A549 (cell line): ENCODE measurements around the gene NQO1. TPM values are rescaled to one million over a fixed set of nuclear protein-coding genes. Genes with fewer than 3 reads are reported as not detected.
"Not testable (repeated sequence)": the region's sequence is repeated elsewhere in the genome, so short reads cannot be mapped to it uniquely, and the experiment has no call there.

Experiments used
- ATAC-seq, 2 experiments: fragments of 200-7000 bp in 1 of 2; fragments of >200 bp in 1 of 2; cut with Nextera tagmentation in 1 of 2; cut with Tn5 transposase in 1 of 2; 3 replicates each; pipeline versions ENCODE4 v1.8.0 to v1.9.1; 2018 to 2020; ENCODE audit warnings: mild to moderate bottlenecking in 1 of 2, moderate library complexity in 1 of 2
- CTCF ChIA-PET: fragments of 300-600 bp; sonication (Branson Sonifier 250); formaldehyde crosslinking; extraction: SDS; loops from one replicate; lab custom pipeline; 2021; ENCODE audit warnings: antibody characterized with exemption, inconsistent platforms; lab: Yijun Ruan, JAX
- POLR2A ChIA-PET: fragments of 350-600 bp; formaldehyde crosslinking; extraction: SDS; loops from one replicate; lab custom pipeline; 2021; ENCODE audit warnings: antibody characterized with exemption, inconsistent platforms; lab: Yijun Ruan, JAX
- DNase-seq, 2 experiments: peaks; one replicate each; pipeline versions ENCODE4 v3.0.0 to v3.0.0-alpha.2; 2011 to 2016; ENCODE audit warnings: low read depth in 1 of 2, low spot score in 1 of 2
- FAIRE-seq: peaks from 2 replicates; lab custom pipeline; 2011; peaks lifted over from hg19 to GRCh38; lab: Jason Lieb, UNC
- H3K27ac ChIP-seq, 2 experiments: fragments of >200 bp; sonication (Bioruptor Twin); formaldehyde crosslinking; 3 replicates each; pipeline ENCODE4 v1.5.1; 2016 to 2017
- H3K4me1 ChIP-seq: fragments of >200 bp; sonication (Bioruptor Twin); formaldehyde crosslinking; 3 replicates; pipeline ENCODE4 v1.6.1; 2016
- H3K4me2 ChIP-seq: fragments of >200 bp; sonication (Bioruptor Twin); formaldehyde crosslinking; 3 replicates; pipeline ENCODE4 v1.6.1; 2016
- H3K4me3 ChIP-seq: fragments of >200 bp; sonication (Bioruptor Twin); formaldehyde crosslinking; 3 replicates; pipeline ENCODE4 v1.5.1; 2016
- H3K9me3 ChIP-seq: fragments of >200 bp; sonication (Bioruptor Twin); formaldehyde crosslinking; 3 replicates; pipeline ENCODE4 v1.6.1; 2016
- BCL3 ChIP-seq: fragments of >200 bp; sonication (Bioruptor Twin); formaldehyde crosslinking; IDR thresholded peaks from 3 replicates; pipeline ENCODE4 v1.6.1; 2016
- BHLHE40 ChIP-seq: IDR thresholded peaks from 2 replicates; pipeline ENCODE4 v1.6.1; 2012; ENCODE audit warnings: low read depth, low read length, inconsistent platforms
- CBX2 ChIP-seq: fragments of 200-600 bp; sonication (generic); IDR thresholded peaks from 2 replicates; pipeline ENCODE4 v1.6.1; 2016; ENCODE audit warnings: low read depth, mild to moderate bottlenecking, borderline replicate concordance
- CEBPB ChIP-seq, 2 experiments: fragments of >200 bp in 1 of 2; sonication (Bioruptor Twin) in 1 of 2; formaldehyde crosslinking in 1 of 2; IDR thresholded peaks; 2 replicates each; pipeline ENCODE4 v1.6.1; 2012 to 2016
- CHD4 ChIP-seq: fragments of 200-600 bp; sonication (generic); IDR thresholded peaks from 2 replicates; pipeline ENCODE4 v1.6.1; 2016; ENCODE audit warnings: antibody characterized with exemption, mild to moderate bottlenecking, borderline replicate concordance
- CTCF ChIP-seq: fragments of >200 bp; sonication (Bioruptor Twin); formaldehyde crosslinking; IDR thresholded peaks from 3 replicates; pipeline ENCODE4 v1.5.1; 2016
- EP300 ChIP-seq, 2 experiments: fragments of >200 bp; sonication (Bioruptor Twin); formaldehyde crosslinking; IDR thresholded peaks; 2 replicates in 1 of 2; 3 replicates in 1 of 2; pipeline ENCODE4 v1.6.1; 2016 to 2017
- GATA3 ChIP-seq: IDR thresholded peaks from 2 replicates; pipeline ENCODE4 v1.6.1; 2012; ENCODE audit warnings: borderline replicate concordance
- HEYL ChIP-seq: fragments of 250-450 bp; sonication (Bioruptor Pico); IDR thresholded peaks from 2 replicates; pipeline ENCODE4 v1.8.0; 2021; ENCODE audit warnings: mild to moderate bottlenecking, moderate library complexity
- HOXA7 ChIP-seq: fragments of 250-450 bp; sonication (Bioruptor Pico); IDR thresholded peaks from 2 replicates; pipeline ENCODE4 v1.5.0; 2020; ENCODE audit warnings: mild to moderate bottlenecking, moderate library complexity
- JUN ChIP-seq, 2 experiments: fragments of >200 bp; sonication (Bioruptor Twin); formaldehyde crosslinking; IDR thresholded peaks; 2 replicates in 1 of 2; 3 replicates in 1 of 2; pipeline ENCODE4 v1.6.1; 2016 to 2017
- JUNB ChIP-seq: fragments of >200 bp; sonication (Bioruptor Twin); formaldehyde crosslinking; IDR thresholded peaks from 2 replicates; pipeline ENCODE4 v1.6.1; 2016
- KDM5A ChIP-seq: fragments of 200-600 bp; sonication (generic); IDR thresholded peaks from 2 replicates; pipeline ENCODE4 v1.6.1; 2016; ENCODE audit warnings: antibody characterized with exemption, mild to moderate bottlenecking
- MAFK ChIP-seq: fragments of 450-650 bp; IDR thresholded peaks from 2 replicates; pipeline ENCODE4 v1.6.1; 2014; ENCODE audit not compliant: partially characterized antibody
- NR3C1 ChIP-seq: fragments of >200 bp; sonication (Bioruptor Twin); formaldehyde crosslinking; IDR thresholded peaks from 3 replicates; pipeline ENCODE4 v1.6.1; 2017
- PHF8 ChIP-seq: fragments of 200-600 bp; sonication (generic); IDR thresholded peaks from 2 replicates; pipeline ENCODE4 v1.6.1; 2016; ENCODE audit warnings: low read depth, mild to moderate bottlenecking, antibody characterized with exemption, moderate library complexity, borderline replicate concordance
- POLR2AphosphoS2 ChIP-seq: conservative IDR thresholded peaks from 2 replicates; pipeline ENCODE4 v1.6.1; 2012; ENCODE audit warnings: low read length, improper control_type of control experiment, inconsistent platforms
- RCOR1 ChIP-seq: fragments of 150-350 bp; IDR thresholded peaks from 2 replicates; pipeline ENCODE4 v1.6.1; 2014; ENCODE audit warnings: antibody characterized with exemption, low read length, low read depth
- RNF2 ChIP-seq: fragments of 200-600 bp; sonication (generic); IDR thresholded peaks from 2 replicates; pipeline ENCODE4 v1.6.1; 2016; ENCODE audit warnings: low read depth, mild to moderate bottlenecking, antibody characterized with exemption, moderate library complexity, borderline replicate concordance
- SMC3 ChIP-seq: fragments of >200 bp; sonication (Bioruptor Twin); formaldehyde crosslinking; IDR thresholded peaks from 3 replicates; pipeline ENCODE4 v1.6.1; 2018; ENCODE audit warnings: inconsistent platforms
- TFCP2L1 ChIP-seq: fragments of 250-450 bp; sonication (Bioruptor Pico); IDR thresholded peaks from 2 replicates; pipeline ENCODE4 v1.5.0; 2021; ENCODE audit warnings: mild to moderate bottlenecking
- ZC3H11A ChIP-seq: fragments of 450-650 bp; IDR thresholded peaks from 2 replicates; pipeline ENCODE4 v1.6.1; 2014; ENCODE audit warnings: antibody characterized with exemption, mild to moderate bottlenecking
- ZFP36 ChIP-seq: fragments of 450-650 bp; IDR thresholded peaks from 2 replicates; pipeline ENCODE4 v1.6.1; 2014; ENCODE audit warnings: borderline replicate concordance; ENCODE audit not compliant: partially characterized antibody
- WGBS: methylation state at CpG from one replicate; pipeline ENCODE4 v1.1.6; 2017; ENCODE audit errors: missing lambda C conversion rate; 5-methylcytosine and 5-hydroxymethylcytosine counted together
- polyA plus RNA-seq, 4 experiments: library from polyadenylated mRNA; depleted of rRNA in 3 of 4; stranded (reverse); fragments of >200 nt; fragmentation: RNase III in 1 of 4; extraction: RNeasy Plus Mini Kit Qiagen cat#74134 plus additional on column Dnase treatment in 1 of 4; gene quantifications; 2 replicates in 3 of 4; 3 replicates in 1 of 4; pipeline ENCODE4 v1.2.3, GENCODE V29; 2011 to 2017
- TF ChIP-seq, protein P1 (sequence below): IDR thresholded peaks from 2 replicates; pipeline ENCODE4 v1.6.1; 2012; ENCODE audit warnings: low read depth, borderline replicate concordance
- TF ChIP-seq, protein P2 (sequence below): fragments of >200 bp; sonication (Bioruptor Twin); formaldehyde crosslinking; IDR thresholded peaks from 2 replicates; pipeline ENCODE4 v1.6.1; 2016

The NQO1 gene
- polyA plus RNA-seq, 2 of the 4 experiments (the other 2 are of a cell fraction): 1,834 to 2,775 TPM

GRCh38 chr16:69761983-69762813 is 35.8 kb upstream of the NQO1 start, which contains the start of gene WWP2 (continued):
- TF ChIP-seq, protein P1, sequence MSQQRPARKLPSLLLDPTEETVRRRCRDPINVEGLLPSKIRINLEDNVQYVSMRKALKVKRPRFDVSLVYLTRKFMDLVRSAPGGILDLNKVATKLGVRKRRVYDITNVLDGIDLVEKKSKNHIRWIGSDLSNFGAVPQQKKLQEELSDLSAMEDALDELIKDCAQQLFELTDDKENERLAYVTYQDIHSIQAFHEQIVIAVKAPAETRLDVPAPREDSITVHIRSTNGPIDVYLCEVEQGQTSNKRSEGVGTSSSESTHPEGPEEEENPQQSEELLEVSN: peak; percentile 36; the same call in 1 of the 2 replicates
- peak; percentile 88 for TF ChIP-seq PHF8
- TF ChIP-seq, protein P2, sequence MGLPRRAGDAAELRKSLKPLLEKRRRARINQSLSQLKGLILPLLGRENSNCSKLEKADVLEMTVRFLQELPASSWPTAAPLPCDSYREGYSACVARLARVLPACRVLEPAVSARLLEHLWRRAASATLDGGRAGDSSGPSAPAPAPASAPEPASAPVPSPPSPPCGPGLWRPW: no peak
- no peak for TF ChIP-seq CTCF
- peak; percentile 40 to 60; a peak in 1 of 5 replicates for TF ChIP-seq JUN (IDR thresholded peaks at IDR 0.05)
- TF ChIP-seq RNF2: no peak
- TF ChIP-seq GATA3: no peak
- TF ChIP-seq HEYL (CRISPR knock-in tag): no peak
- TF ChIP-seq BHLHE40: peak; percentile 60; the same call in 1 of the 2 replicates
- peak; percentile 61; the same call in 2 of the 3 replicates for TF ChIP-seq BCL3

- H3K9me3 ChIP-seq, H3K27ac ChIP-seq, FAIRE-seq, H3K4me3 ChIP-seq, DNase-seq, POLR2A ChIA-PET, H3K4me2 ChIP-seq, ATAC-seq: not testable (repeated sequence)
- TF ChIP-seq MAFK (peak; percentile 10), CEBPB (IDR thresholded peaks at IDR 0.05) (peak in 1 of 2 experiments; percentile 36; a peak in 1 of 4 replicates)
- 83% methylated on average over 13 of the region's 13 CpGs for WGBS
- peaks cover 19% of the 10 kb centered on the region; the same call in 2 of the 3 replicates for H3K4me1 ChIP-seq
- CTCF ChIA-PET: interaction anchor here (1.5 to 7.8 kb wide), 5 partner anchors 18 to 360 kb away, joined by 5 to 160 read pairs (median 58); partner anchors contain the start of gene NQO1
These were observed 31.0 kb upstream of the NQO1 start for GRCh38 chr16:69757375-69757774.

DNA sequence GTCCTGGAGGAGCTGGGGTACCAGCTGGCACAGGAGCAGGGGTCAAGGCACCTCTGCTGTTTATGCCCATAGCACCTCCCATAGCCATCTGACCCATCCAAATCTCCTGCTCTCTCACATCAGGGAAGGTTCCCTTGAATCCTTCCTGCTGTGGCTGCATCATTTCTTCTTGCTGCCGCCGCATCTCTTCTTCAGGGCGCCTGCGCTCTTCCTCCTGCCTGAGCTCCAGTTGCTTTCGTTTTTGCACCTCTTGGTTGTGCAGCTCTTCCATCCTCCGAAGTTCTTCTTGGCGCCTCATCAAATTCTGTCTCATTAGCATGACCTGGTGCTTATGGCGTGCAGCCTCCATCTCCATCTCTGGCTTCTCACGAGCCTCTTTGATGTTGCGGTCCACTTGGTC is 30.3 kb upstream of the NQO1 start:
- Histone ChIP-seq H3K27ac (no peak overlapping the region), H3K4me1 (peaks cover 20% of the 10 kb centered on the region; the same call in 2 of the 3 replicates), H3K4me3 (no peak overlapping the region), H3K4me2 (no peak overlapping the region), H3K9me3 (no peaks in the 10 kb centered on the region)
- CTCF ChIA-PET: interaction anchor here (0.8 to 7.8 kb wide), 6 partner anchors 18 to 360 kb away, joined by 4 to 160 read pairs (median 40); partner anchors contain the start of gene NQO1
- POLR2A ChIA-PET: no interaction called here
- ATAC-seq (no peak), FAIRE-seq (no peak), DNase-seq (no peak)
- 86% methylated on average over 10 of the region's 10 CpGs for WGBS
- TF ChIP-seq CHD4: no peak
- TF ChIP-seq GATA3: no peak
- TF ChIP-seq RCOR1: no peak
- TF ChIP-seq SMC3: no peak
- TF ChIP-seq KDM5A: no peak
- TF ChIP-seq ZFP36: no peak
- TF ChIP-seq BCL3: no peak
- TF ChIP-seq, protein P2: no peak
- TF ChIP-seq JUN (IDR thresholded peaks at IDR 0.05): no peak
- no peak for TF ChIP-seq JUNB
- TF ChIP-seq EP300 (IDR thresholded peaks at IDR 0.05): no peak
- TF ChIP-seq NR3C1: no peak
- no peak for TF ChIP-seq ZC3H11A
- TF ChIP-seq POLR2AphosphoS2: no peak
- no peak for TF ChIP-seq TFCP2L1
- TF ChIP-seq CBX2: no peak
- no peak for TF ChIP-seq HOXA7 (CRISPR knock-in tag)
- no peak for TF ChIP-seq CEBPB (IDR thresholded peaks at IDR 0.05)
